Neural progenitor cell (in vitro differentiated cells): ENCODE data around the gene JPH2. TPM values are rescaled to one million over a fixed set of nuclear protein-coding genes. Genes with fewer than 3 reads are reported as not detected.

ENCODE experiments used
- DNase-seq: peaks from one replicate; pipeline ENCODE4 v3.0.0-alpha.2; 2016; ENCODE audit warnings: low spot score
- H2AFZ ChIP-seq: fragments of 200-600 bp; sonication (generic); replicated peaks from 2 replicates; pipeline ENCODE4 v1.6.1; 2016; ENCODE audit warnings: antibody characterized with exemption
- H3F3A ChIP-seq: fragments of 200-600 bp; sonication (generic); 2 replicates; pipeline ENCODE4 v1.6.1; 2016; ENCODE audit warnings: antibody characterized with exemption, low read depth
- H3K27ac ChIP-seq: fragments of 200-600 bp; sonication (generic); 2 replicates; pipeline ENCODE4 v1.5.1; 2016; ENCODE audit warnings: mild to moderate bottlenecking
- H3K27me3 ChIP-seq: fragments of 200-600 bp; sonication (generic); 2 replicates; pipeline ENCODE4 v1.6.1; 2016; ENCODE audit warnings: mild to moderate bottlenecking, moderate library complexity
- H3K36me3 ChIP-seq: fragments of 200-600 bp; sonication (generic); 2 replicates; pipeline ENCODE4 v1.5.1; 2016
- H3K4me1 ChIP-seq: fragments of 200-600 bp; sonication (generic); 2 replicates; pipeline ENCODE4 v1.6.1; 2016; ENCODE audit warnings: mixed run types
- H3K4me2 ChIP-seq: fragments of 200-600 bp; sonication (generic); 2 replicates; pipeline ENCODE4 v1.6.1; 2016
- H3K4me3 ChIP-seq: fragments of 200-600 bp; sonication (generic); 2 replicates; pipeline ENCODE4 v1.5.1; 2016
- H3K79me2 ChIP-seq: fragments of 200-600 bp; sonication (generic); 2 replicates; pipeline ENCODE4 v1.6.1; 2016; ENCODE audit warnings: low read depth
- H3K9ac ChIP-seq: fragments of 200-600 bp; sonication (generic); 2 replicates; pipeline ENCODE4 v1.6.1; 2016
- H3K9me3 ChIP-seq: fragments of 200-600 bp; sonication (generic); 2 replicates; pipeline ENCODE4 v1.5.1; 2016; ENCODE audit warnings: low read depth
- H4K20me1 ChIP-seq: fragments of 200-600 bp; sonication (generic); 2 replicates; pipeline ENCODE4 v1.6.1; 2016; ENCODE audit warnings: low read depth
- H3K27ac Mint-ChIP-seq: 3 replicates; pipeline ENCODE4 v1.8.0; 2021; ENCODE audit warnings: mixed read lengths
- H3K27me3 Mint-ChIP-seq: 2 replicates; pipeline ENCODE4 v1.8.0; 2022; ENCODE audit warnings: low read depth, mild to moderate bottlenecking, inconsistent platforms, moderate library complexity, mixed read lengths; ENCODE audit not compliant: insufficient read depth
- H3K36me3 Mint-ChIP-seq: 3 replicates; pipeline ENCODE4 v1.8.0; 2021; ENCODE audit warnings: mixed read lengths
- H3K4me1 Mint-ChIP-seq: 3 replicates; pipeline ENCODE4 v1.8.0; 2021; ENCODE audit warnings: mixed read lengths
- H3K4me3 Mint-ChIP-seq: 3 replicates; pipeline ENCODE4 v1.8.0; 2021; ENCODE audit warnings: mild to moderate bottlenecking, moderate library complexity, mixed read lengths
- H3K9me3 Mint-ChIP-seq: 3 replicates; pipeline ENCODE4 v1.8.0; 2020; ENCODE audit warnings: mixed read lengths
- EZH2 ChIP-seq: fragments of 200-600 bp; sonication (generic); IDR thresholded peaks from 2 replicates; pipeline ENCODE4 v1.6.1; 2017; ENCODE audit warnings: antibody characterized with exemption, mild to moderate bottlenecking, moderate library complexity
- EZH2phosphoT487 ChIP-seq: fragments of 200-600 bp; sonication (generic); IDR thresholded peaks from 2 replicates; pipeline ENCODE4 v1.6.1; 2017; ENCODE audit warnings: antibody characterized with exemption
- total RNA-seq: library from RNA; depleted of rRNA; stranded (reverse); fragments of >200 nt; gene quantifications from 2 replicates; pipeline ENCODE4 v1.2.3, GENCODE V29; 2015; ENCODE audit warnings: low replicate concordance
- TF ChIP-seq, protein P1 (sequence below): fragments of 200-600 bp; sonication (generic); IDR thresholded peaks from 2 replicates; pipeline ENCODE4 v1.5.1; 2017; ENCODE audit warnings: antibody characterized with exemption, mild to moderate bottlenecking

Gene JPH2
- total RNA-seq, 1 donor from 2014 or later, result not detected

DNA sequence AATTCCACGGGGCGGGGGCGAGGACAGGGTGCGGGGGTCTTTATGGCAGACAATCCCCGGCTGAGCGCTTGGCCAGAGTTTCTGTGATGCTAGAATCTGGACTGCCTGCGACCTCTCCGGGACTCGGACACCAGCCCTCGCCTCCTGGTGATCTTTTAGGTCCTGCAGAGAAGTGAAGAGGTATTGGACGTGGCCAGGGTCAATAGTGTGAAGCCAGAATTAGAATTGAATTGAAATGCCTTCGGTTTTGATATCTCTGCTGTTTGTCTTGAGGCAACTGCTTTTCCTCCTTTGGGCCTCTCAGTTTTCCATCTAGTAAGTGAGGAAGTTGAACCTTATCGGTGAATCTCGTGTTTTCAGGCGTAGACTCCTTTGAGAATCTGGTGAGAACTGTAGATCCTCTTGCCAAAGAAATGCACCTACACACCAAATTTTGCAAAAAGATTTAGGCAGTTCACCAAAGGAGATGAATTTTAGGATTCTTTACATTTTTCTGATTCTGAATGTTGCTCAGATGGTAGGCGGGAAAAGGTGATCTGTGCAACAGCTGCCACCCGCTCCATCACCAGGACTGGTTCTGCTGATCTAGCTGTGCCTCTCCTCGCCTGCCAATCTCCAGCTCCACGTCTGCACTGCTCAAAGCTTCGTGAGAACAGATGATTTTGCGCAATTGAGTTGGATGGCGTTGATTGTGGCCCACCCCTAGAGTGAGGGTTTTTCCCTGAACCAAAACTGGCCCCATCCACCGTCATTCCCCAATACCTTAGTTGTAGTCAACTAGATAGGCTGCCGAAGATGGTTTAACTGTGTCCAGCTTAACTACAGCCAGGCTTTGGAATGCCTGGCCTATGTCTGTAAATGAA, 24.4 kb upstream of the JPH2 start:
- Histone ChIP-seq H3K4me3 (peak overlapping the region; percentile 80), H3K36me3 (no peaks in the 10 kb centered on the region), H2AFZ (peak overlapping the region; percentile 40), H3K27me3 (no peaks in the 10 kb centered on the region), H3K4me1 (peaks cover 12% of the 10 kb centered on the region), H3K79me2 (peaks cover 53% of the 10 kb centered on the region), H3K9me3 (no peaks in the 10 kb centered on the region), H3K27ac (peak overlapping the region; percentile 70), H3K9ac (peak overlapping the region; percentile 72), H3K4me2 (peak overlapping the region; percentile 88), H3F3A (peaks cover 19% of the 10 kb centered on the region), H4K20me1 (peaks cover 41% of the 10 kb centered on the region)
- no peaks in the 10 kb centered on the region for H3K9me3 Mint-ChIP-seq
- peaks cover 5% of the 10 kb centered on the region for H3K27me3 Mint-ChIP-seq
- peak; percentile 26 for DNase-seq
- no peaks in the 10 kb centered on the region for H3K36me3 Mint-ChIP-seq
- H3K4me1 Mint-ChIP-seq, result peaks cover 44% of the 10 kb centered on the region
- peak overlapping the region; percentile 99 for H3K4me3 Mint-ChIP-seq
- TF ChIP-seq EZH2, result no peak
- H3K27ac Mint-ChIP-seq, result peak overlapping the region; percentile 70

DNA sequence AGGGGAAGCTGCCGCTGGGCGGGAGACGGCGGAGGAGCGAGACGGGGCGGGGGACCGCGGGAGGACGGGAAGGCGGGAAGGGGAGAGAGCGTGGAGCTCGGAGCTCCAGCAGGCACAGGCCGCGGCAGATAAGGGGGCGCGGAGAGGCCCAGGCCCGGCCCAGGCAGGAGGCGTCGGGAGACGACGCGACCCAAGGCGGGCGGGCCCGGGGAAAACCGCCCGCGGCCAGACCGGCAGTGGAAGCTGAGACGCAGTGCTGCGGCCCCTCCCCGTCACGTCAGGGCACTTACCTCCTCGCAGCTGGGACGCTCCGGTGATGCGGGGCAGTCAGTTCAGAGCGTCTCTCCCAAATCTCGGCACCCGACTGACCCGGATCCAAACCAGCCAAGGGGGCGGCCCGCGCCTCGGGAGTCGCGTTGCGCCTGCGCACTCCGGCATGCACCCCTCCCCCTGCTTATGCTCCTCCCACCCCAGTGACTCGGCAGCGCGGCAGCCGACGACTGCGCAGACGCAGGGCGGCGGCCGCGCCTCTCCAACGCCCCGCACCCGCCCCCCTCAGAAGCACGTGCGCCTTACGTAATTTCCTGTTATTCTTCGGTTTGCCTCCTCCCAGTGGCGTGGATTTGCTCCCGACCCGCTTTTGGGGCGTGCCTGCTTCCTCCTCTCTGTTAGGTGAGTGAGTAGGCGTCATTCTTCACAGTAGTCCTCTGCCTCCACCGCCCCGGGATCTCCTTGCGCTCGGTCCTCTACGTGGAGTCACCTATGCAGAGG, 23.6 kb upstream of the JPH2 start, which contains the start of gene OSER1:
Gene OSER1, minus strand, starts transcription at position 366 of the 771 bp plus-strand sequence. CDS start 3,814 bp downstream, outside the sequence.
- TF ChIP-seq EZH2 (no peak), EZH2phosphoT487 (no peak)
- TF ChIP-seq, protein P1, sequence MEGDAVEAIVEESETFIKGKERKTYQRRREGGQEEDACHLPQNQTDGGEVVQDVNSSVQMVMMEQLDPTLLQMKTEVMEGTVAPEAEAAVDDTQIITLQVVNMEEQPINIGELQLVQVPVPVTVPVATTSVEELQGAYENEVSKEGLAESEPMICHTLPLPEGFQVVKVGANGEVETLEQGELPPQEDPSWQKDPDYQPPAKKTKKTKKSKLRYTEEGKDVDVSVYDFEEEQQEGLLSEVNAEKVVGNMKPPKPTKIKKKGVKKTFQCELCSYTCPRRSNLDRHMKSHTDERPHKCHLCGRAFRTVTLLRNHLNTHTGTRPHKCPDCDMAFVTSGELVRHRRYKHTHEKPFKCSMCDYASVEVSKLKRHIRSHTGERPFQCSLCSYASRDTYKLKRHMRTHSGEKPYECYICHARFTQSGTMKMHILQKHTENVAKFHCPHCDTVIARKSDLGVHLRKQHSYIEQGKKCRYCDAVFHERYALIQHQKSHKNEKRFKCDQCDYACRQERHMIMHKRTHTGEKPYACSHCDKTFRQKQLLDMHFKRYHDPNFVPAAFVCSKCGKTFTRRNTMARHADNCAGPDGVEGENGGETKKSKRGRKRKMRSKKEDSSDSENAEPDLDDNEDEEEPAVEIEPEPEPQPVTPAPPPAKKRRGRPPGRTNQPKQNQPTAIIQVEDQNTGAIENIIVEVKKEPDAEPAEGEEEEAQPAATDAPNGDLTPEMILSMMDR, result no peak
- H3K4me1 ChIP-seq, result peaks cover 12% of the 10 kb centered on the region
- peaks cover 49% of the 10 kb centered on the region for H3K4me1 Mint-ChIP-seq

DNA sequence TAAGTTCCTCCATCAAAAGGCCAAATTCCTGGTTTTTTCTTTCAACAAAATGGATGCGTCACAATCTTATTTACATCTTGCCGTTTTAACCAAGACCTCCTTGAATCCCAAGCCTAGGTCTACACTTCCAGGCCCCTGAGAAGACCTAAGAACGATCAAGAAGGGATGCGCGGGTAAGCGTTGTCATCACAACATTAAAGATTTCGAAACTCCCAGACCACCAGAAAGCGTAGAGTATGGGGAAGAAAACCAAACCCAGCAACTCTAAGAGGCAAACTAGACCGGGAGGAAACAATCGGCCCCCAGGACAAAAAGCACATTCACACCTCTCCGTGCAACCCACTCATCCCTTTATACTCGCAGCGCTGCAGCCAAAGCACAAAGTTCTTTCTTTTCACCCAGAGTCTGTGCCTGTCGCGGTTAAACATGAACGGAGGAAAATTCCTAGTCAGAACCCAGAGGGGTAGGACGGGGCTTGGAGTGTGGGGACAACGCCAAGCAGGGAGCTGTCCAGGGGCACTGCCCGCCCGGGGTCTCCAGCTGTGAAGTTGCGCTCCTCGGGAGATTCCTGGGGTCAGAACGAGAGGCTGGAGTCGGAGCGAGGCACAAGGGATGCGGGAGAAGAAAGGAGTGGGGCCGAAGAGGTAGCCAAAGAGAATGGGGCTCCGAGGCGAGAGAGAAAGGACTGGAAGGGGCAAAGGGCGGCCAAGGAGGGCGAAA, 22.9 kb upstream of the JPH2 start:
- Mint-ChIP-seq H3K36me3 (no peaks in the 10 kb centered on the region), H3K4me3 (peak overlapping the region; percentile 99), H3K27me3 (peaks cover 5% of the 10 kb centered on the region), H3K27ac (peak overlapping the region; percentile 99), H3K9me3 (no peaks in the 10 kb centered on the region), H3K4me1 (peaks cover 48% of the 10 kb centered on the region)
- peak; percentile 71 for DNase-seq
- Histone ChIP-seq H3K4me3 (peak overlapping the region; percentile 80), H3K4me1 (peaks cover 12% of the 10 kb centered on the region), H3K27me3 (no peaks in the 10 kb centered on the region), H2AFZ (no peak overlapping the region), H3K27ac (peak overlapping the region; percentile 98), H3K9ac (peak overlapping the region; percentile 94), H3K4me2 (peak overlapping the region; percentile 95), H4K20me1 (peaks cover 46% of the 10 kb centered on the region), H3F3A (peaks cover 19% of the 10 kb centered on the region), H3K36me3 (no peaks in the 10 kb centered on the region), H3K79me2 (peaks cover 68% of the 10 kb centered on the region), H3K9me3 (no peaks in the 10 kb centered on the region)
- TF ChIP-seq EZH2phosphoT487 (no peak), EZH2 (no peak)
- TF ChIP-seq, protein P1, result no peak

More for the DNA sequence above, 23.6 kb upstream of the JPH2 start, which contains the start of gene OSER1:
- Histone ChIP-seq H3K4me2 (peak within 1 kb of the TSS; percentile 95), H3K4me3 (peak within 1 kb of the TSS; percentile 80), H3F3A (peaks cover 19% of the 10 kb centered on the region), H3K79me2 (peaks cover 61% of the 10 kb centered on the region), H3K27me3 (no peaks in the 10 kb centered on the region), H2AFZ (peak within 1 kb of the TSS; percentile 40), H3K9me3 (no peaks in the 10 kb centered on the region), H3K9ac (peak within 1 kb of the TSS; percentile 94), H3K27ac (peak within 1 kb of the TSS; percentile 98), H3K36me3 (no peaks in the 10 kb centered on the region), H4K20me1 (peaks cover 46% of the 10 kb centered on the region)
- peak within 1 kb of the TSS; percentile 99 for H3K27ac Mint-ChIP-seq
- no peaks in the 10 kb centered on the region for H3K9me3 Mint-ChIP-seq
- peaks cover 5% of the 10 kb centered on the region for H3K27me3 Mint-ChIP-seq
- no peaks in the 10 kb centered on the region for H3K36me3 Mint-ChIP-seq
- peak; percentile 98 for DNase-seq
- H3K4me3 Mint-ChIP-seq, result peak within 1 kb of the TSS; percentile 99
